Esophagus muscularis mucosa (tissue), 4 donors: Measurements from ENCODE around the gene IL2RA. TPM values are rescaled to one million over a fixed set of nuclear protein-coding genes. Genes with fewer than 3 reads are reported as not detected.
"Not testable (repeated sequence)": the region's sequence is repeated elsewhere in the genome, so short reads cannot be mapped to it uniquely, and the experiment has no call there.

Experiments
- DNase-seq: peaks from one replicate; pipeline ENCODE4 v3.0.0-alpha.2; 2017; ENCODE audit errors: extremely low spot score
- H3K27ac ChIP-seq, 4 donors: fragments of 200-600 bp; sonication (generic); replicated peaks in 1 of 4; 1 replicate in 3 of 4; 2 replicates in 1 of 4; pipeline ENCODE4 v1.5.1; 2016 to 2019; ENCODE audit warnings: mild to moderate bottlenecking in 1 of 4
- H3K27me3 ChIP-seq, 4 donors: fragments of 200-600 bp; sonication (generic); one replicate each; pipeline versions ENCODE4 v1.5.1 to v1.6.0; 2016 to 2019
- H3K36me3 ChIP-seq, 4 donors: fragments of 200-600 bp; sonication (generic); one replicate each; pipeline ENCODE4 v1.5.1; 2016 to 2019
- H3K4me1 ChIP-seq, 4 donors: fragments of 200-600 bp; sonication (generic); one replicate each; pipeline ENCODE4 v1.5.1; 2016 to 2019
- H3K4me3 ChIP-seq, 4 donors: fragments of 200-600 bp; sonication (generic); 1 replicate in 2 of 4; 2 replicates in 2 of 4; pipeline ENCODE4 v1.5.1; 2016 to 2019; ENCODE audit warnings: mild to moderate bottlenecking in 4 of 4, moderate library complexity in 1 of 4
- H3K9me3 ChIP-seq, 4 donors: fragments of 200-600 bp; sonication (generic); 1 replicate in 3 of 4; 2 replicates in 1 of 4; pipeline ENCODE4 v1.5.1; 2016 to 2019
- CTCF ChIP-seq, 3 experiments: fragments of 200-600 bp in 2 of 3; fragments of 450-650 bp in 1 of 3; sonication (generic) in 2 of 3; IDR thresholded peaks; one replicate each; pipeline ENCODE4 v1.5.1; 2017 to 2019; ENCODE audit warnings: antibody characterized with exemption in 3 of 3, mild to moderate bottlenecking in 2 of 3, moderate library complexity in 1 of 3
- EP300 ChIP-seq: sonication (generic); formaldehyde crosslinking; IDR thresholded peaks from one replicate; pipeline ENCODE4 v1.6.1; 2017; ENCODE audit warnings: antibody characterized with exemption
- POLR2A ChIP-seq: fragments of 450-650 bp; IDR thresholded peaks from one replicate; pipeline ENCODE4 v1.6.1; 2017; ENCODE audit warnings: antibody characterized with exemption, moderate library complexity, mild to moderate bottlenecking, low read depth
- POLR2AphosphoS5 ChIP-seq, 2 donors: sonication (generic); formaldehyde crosslinking; IDR thresholded peaks; one replicate each; pipeline ENCODE4 v1.6.1; 2017; ENCODE audit warnings: antibody characterized with exemption in 2 of 2
- WGBS: methylation state at CpG from one replicate; pipeline ENCODE4 v1.1.5; 2018; 5-methylcytosine and 5-hydroxymethylcytosine counted together
- intact Hi-C: fragments of 100-400 bp; cut with DNase I; formaldehyde crosslinking; loops from one replicate; pipeline ENCODE4 v1.15.1; 2023
- total RNA-seq, 4 donors: library from RNA; depleted of rRNA; stranded (reverse); fragments of >200 nt; gene quantifications; one replicate each; pipeline versions ENCODE4 v1.1.0 to v1.2.1, GENCODE V29; 2016

IL2RA gene
- total RNA-seq, 4 donors from 2014 or later = 0.39 to 17.4 (median 1.1) TPM

- Histone ChIP-seq H3K36me3 (no peaks in the 10 kb centered on the region), H3K4me3 (peak overlapping the region in 2 of 4 donors; percentile 2 to 35), H3K9me3 (peaks cover 0 to 9% (median 6%) of the 10 kb centered on the region in 4 donors), H3K27ac (peak overlapping the region in 3 of 4 donors; percentile 17 to 41 (median 36)), H3K27me3 (no peaks in the 10 kb centered on the region), H3K4me1 (peaks cover 0 to 4% (median 2%) of the 10 kb centered on the region in 4 donors)
- DNase-seq = no peak
- TF ChIP-seq POLR2AphosphoS5 (IDR thresholded peaks at IDR 0.05) (no peak), CTCF (IDR thresholded peaks at IDR 0.05) (no peak), EP300 (no peak), POLR2A (no peak)
- intact Hi-C loops = no loop called here
- 51% methylated on average over 2 of the region's 2 CpGs for WGBS
Observed at GRCh38 chr10:6009150-6009549, 53.0 kb downstream of the IL2RA start.

- Histone ChIP-seq H3K36me3 (no peaks in the 10 kb centered on the region), H3K4me1 (no peaks in the 10 kb centered on the region), H3K9me3 (peaks cover 0 to 9% (median 6%) of the 10 kb centered on the region in 4 donors), H3K27ac (peak overlapping the region in 3 of 4 donors; percentile 17 to 41 (median 36)), H3K27me3 (no peaks in the 10 kb centered on the region), H3K4me3 (peak overlapping the region in 2 of 4 donors; percentile 2 to 35)
- TF ChIP-seq POLR2A (no peak), POLR2AphosphoS5 (IDR thresholded peaks at IDR 0.05) (no peak), CTCF (IDR thresholded peaks at IDR 0.05) (no peak), EP300 (no peak)
- WGBS = 70% methylated on average over 5 of the region's 5 CpGs
- DNase-seq = no peak
- intact Hi-C loops = no loop called here
Observed at GRCh38 chr10:6008497-6009142, 53.5 kb downstream of the IL2RA start.

- Histone ChIP-seq H3K27ac (no peak overlapping the region), H3K4me3 (no peak overlapping the region), H3K9me3 (peaks cover 0 to 9% (median 6%) of the 10 kb centered on the region in 4 donors), H3K27me3 (no peaks in the 10 kb centered on the region), H3K4me1 (no peaks in the 10 kb centered on the region), H3K36me3 (no peaks in the 10 kb centered on the region)
- TF ChIP-seq EP300 = no peak
- no peak for DNase-seq
- 0% methylated on average over 1 of the region's 1 CpG for WGBS
- intact Hi-C loops = no loop called here
Observed at GRCh38 chr10:6006991-6007390, 55.2 kb downstream of the IL2RA start.

- no peak overlapping the region for H3K27ac ChIP-seq
- 86% methylated on average over 3 of the region's 3 CpGs for WGBS
- H3K36me3 ChIP-seq = no peaks in the 10 kb centered on the region
- peaks cover 0 to 9% (median 6%) of the 10 kb centered on the region in 4 donors for H3K9me3 ChIP-seq
- no peaks in the 10 kb centered on the region for H3K27me3 ChIP-seq
- no peak overlapping the region for H3K4me3 ChIP-seq
- no peaks in the 10 kb centered on the region for H3K4me1 ChIP-seq
- DNase-seq = no peak
- intact Hi-C loops = no loop called here
- TF ChIP-seq CTCF (IDR thresholded peaks at IDR 0.05) (no peak), POLR2AphosphoS5 (IDR thresholded peaks at IDR 0.05) (no peak), EP300 (no peak), POLR2A (no peak)
Observed at GRCh38 chr10:6006546-6006945, 55.6 kb downstream of the IL2RA start.

- Histone ChIP-seq H3K27ac (no peak overlapping the region), H3K36me3 (no peaks in the 10 kb centered on the region), H3K4me3 (peak overlapping the region in 1 of 4 donors; percentile 2), H3K27me3 (no peaks in the 10 kb centered on the region), H3K9me3 (peaks cover 0 to 9% (median 6%) of the 10 kb centered on the region in 4 donors), H3K4me1 (no peaks in the 10 kb centered on the region)
- DNase-seq = peak; percentile 37
- 64% methylated on average over 8 of the region's 8 CpGs for WGBS
- TF ChIP-seq CTCF (IDR thresholded peaks at IDR 0.05) (no peak), POLR2AphosphoS5 (IDR thresholded peaks at IDR 0.05) (no peak)
- intact Hi-C loops = no loop called here
Observed at GRCh38 chr10:6005856-6006395, 56.2 kb downstream of the IL2RA start.

- H3K36me3 ChIP-seq, intact Hi-C loops, H3K9me3 ChIP-seq, H3K4me1 ChIP-seq, H3K27ac ChIP-seq, H3K27me3 ChIP-seq: not testable (repeated sequence)
- 73% methylated on average over 6 of the region's 6 CpGs for WGBS
- peak; percentile 53 for DNase-seq
- peak overlapping the region in 1 of 4 donors; percentile 2 for H3K4me3 ChIP-seq
Observed at GRCh38 chr10:6005161-6005804, 56.9 kb downstream of the IL2RA start.
